Epithelial cell of esophagus (primary cell): Measurements from ENCODE around the gene CARD10.
"Not testable (repeated sequence)": the region's sequence is repeated elsewhere in the genome, so short reads cannot be mapped to it uniquely, and the experiment has no call there.

Experiments
- DNase-seq: peaks from one replicate; pipeline ENCODE4 v3.0.0; 2010; ENCODE audit warnings: low read depth
- H3K4me3 ChIP-seq: 2 replicates; pipeline ENCODE4 v1.5.1; 2011; ENCODE audit warnings: mild to moderate bottlenecking, low read length, control low read depth
- CTCF ChIP-seq: IDR thresholded peaks from 2 replicates; pipeline ENCODE4 v1.5.1; 2011; ENCODE audit warnings: low read depth, mild to moderate bottlenecking, low read length, control low read depth, inconsistent platforms; ENCODE audit not compliant: insufficient read depth; ENCODE audit errors: missing control alignments

CARD10 gene

GRCh38 chr22:37534445-37534844, 15.2 kb upstream of the CARD10 start:
- no peak for DNase-seq
- no peak for TF ChIP-seq CTCF

GRCh38 chr22:37533995-37534394, 14.8 kb upstream of the CARD10 start:
- H3K4me3 ChIP-seq: no peak overlapping the region
- no peak for TF ChIP-seq CTCF
- peak; percentile 91 for DNase-seq

More at GRCh38 chr22:37534445-37534844, 15.2 kb upstream of the CARD10 start:
- H3K4me3 ChIP-seq: no peak overlapping the region

DNA sequence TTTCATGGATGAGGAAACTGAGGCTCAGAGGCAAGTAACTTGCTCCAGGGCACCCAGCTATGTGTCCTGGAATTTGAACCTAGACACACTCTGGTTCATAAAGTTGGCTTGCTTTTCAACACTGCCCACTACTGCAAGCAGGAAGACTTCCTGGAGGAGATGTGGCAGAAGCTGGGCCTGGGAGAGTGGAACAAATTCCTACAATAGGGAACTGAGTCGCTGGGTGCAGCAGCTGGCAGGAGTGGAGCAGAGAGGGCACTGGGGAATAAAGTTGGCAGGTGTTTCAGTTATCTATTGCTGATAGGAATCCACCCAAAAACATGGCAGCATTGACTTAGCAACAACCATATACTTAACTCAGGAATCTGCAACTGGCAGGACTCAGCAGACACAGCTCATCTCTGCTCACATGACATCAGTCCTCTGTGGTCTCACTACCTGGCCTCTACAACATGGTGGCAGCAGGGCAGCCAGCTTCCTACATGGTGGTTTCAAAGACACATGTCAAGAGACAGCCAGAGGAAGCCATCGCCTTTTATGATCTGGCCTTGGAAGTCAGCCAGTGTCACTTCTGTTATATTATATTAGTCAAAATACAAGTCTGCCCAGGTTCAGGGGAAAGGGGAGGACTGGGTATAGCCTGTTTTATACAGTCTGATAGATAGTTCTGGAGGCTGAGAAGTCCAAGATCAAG, 10.6 kb upstream of the CARD10 start:
- peak; percentile 44 for DNase-seq
- TF ChIP-seq CTCF: no peak
- H3K4me3 ChIP-seq: no peak overlapping the region

DNA sequence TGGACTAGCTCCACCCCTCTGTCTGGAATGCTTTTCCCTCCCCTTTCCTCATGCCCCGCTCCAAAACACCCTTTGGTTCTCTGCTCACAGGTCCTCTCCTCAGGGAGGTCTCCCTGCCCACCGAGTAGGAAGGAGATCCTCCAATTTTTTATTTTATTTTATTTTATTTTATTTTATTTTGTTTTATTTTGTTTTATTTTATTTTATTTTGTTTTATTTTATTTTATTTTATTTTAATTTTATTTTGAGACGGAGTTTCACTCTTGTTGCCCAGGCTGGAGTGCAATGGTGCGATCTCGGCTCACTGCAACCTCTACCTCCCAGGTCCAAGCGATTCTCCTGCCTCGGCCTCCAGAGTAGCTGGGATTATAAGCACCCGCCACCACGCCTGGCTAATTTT, 8.7 kb upstream of the CARD10 start:
- not testable (repeated sequence) for H3K4me3 ChIP-seq, DNase-seq

- H3K4me3 ChIP-seq: not testable (repeated sequence)
- DNase-seq: peak; percentile 65
These were observed 8.0 kb upstream of the CARD10 start for GRCh38 chr22:37527081-37527752.

DNA sequence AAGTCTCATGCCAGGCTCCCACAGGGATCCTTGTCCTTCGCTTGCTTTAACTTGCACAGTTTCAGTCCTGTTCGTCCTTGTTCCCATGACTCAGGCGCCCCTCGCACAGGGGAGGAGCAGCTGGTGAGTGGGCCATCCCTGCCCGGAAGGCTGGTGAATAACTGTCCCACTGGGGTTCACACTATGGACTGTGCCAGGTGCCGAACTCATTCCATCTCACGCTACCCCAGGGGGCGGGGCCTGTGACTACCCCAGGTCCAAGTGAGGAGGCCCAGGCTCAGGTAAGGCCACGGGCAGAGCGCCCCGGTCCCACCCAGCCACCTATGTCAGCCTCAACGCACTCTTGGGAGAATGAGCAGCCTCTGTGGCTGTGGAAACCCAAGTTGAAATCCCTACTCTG, 7.2 kb upstream of the CARD10 start:
- no peak for TF ChIP-seq CTCF
- peak; percentile 98 for DNase-seq
- H3K4me3 ChIP-seq: no peak overlapping the region

GRCh38 chr22:37525746-37526350, 6.6 kb upstream of the CARD10 start:
- no peak for TF ChIP-seq CTCF
- no peak overlapping the region for H3K4me3 ChIP-seq
- DNase-seq: no peak
